Muscle of leg (tissue), 16 donors: ENCODE measurements around the gene SLC17A3. TPM values are rescaled to one million over a fixed set of nuclear protein-coding genes. Genes with fewer than 3 reads are reported as not detected.

Source experiments
- DNase-seq: peaks from one replicate; pipeline ENCODE4 v3.0.0; 2013
- H3K27ac ChIP-seq: one replicate; pipeline ENCODE4 v1.5.1; 2013; ENCODE audit warnings: mild to moderate bottlenecking, low read length, control low read depth
- H3K27me3 ChIP-seq: one replicate; pipeline ENCODE4 v1.6.1; 2013; ENCODE audit warnings: low read length; ENCODE audit not compliant: control insufficient read depth, insufficient read depth
- H3K36me3 ChIP-seq: one replicate; pipeline ENCODE4 v1.6.1; 2013; ENCODE audit warnings: low read length; ENCODE audit not compliant: control insufficient read depth, insufficient read depth
- H3K4me1 ChIP-seq: one replicate; pipeline ENCODE4 v1.6.1; 2013; ENCODE audit warnings: low read length; ENCODE audit not compliant: control insufficient read depth, insufficient read depth
- H3K4me3 ChIP-seq: one replicate; pipeline ENCODE4 v1.5.1; 2013; ENCODE audit warnings: low read length, control low read depth
- H3K9me3 ChIP-seq: replicated peaks from 2 replicates; pipeline ENCODE4 v1.6.1; 2013; ENCODE audit warnings: low read depth, low read length; ENCODE audit not compliant: control insufficient read depth
- WGBS: methylation state at CpG from one replicate; pipeline ENCODE4 v1.1.5; 2013; ENCODE audit warnings: missing lambda C conversion rate; ENCODE audit not compliant: insufficient coverage; 5-methylcytosine and 5-hydroxymethylcytosine counted together
- long read RNA-seq, 11 donors: transcript quantifications; one replicate each; lab custom pipeline, GENCODE V29; 2026
- polyA plus RNA-seq, 8 donors: library from polyadenylated mRNA; unstranded; fragments of 120-200 nt; gene quantifications; one replicate each; pipeline versions ENCODE4 v1.2.1 to v1.2.3, GENCODE V29; 2013; ENCODE audit warnings: inconsistent platforms in 1 of 8, low replicate concordance in 1 of 8; ENCODE audit not compliant: insufficient read length in 8 of 8, insufficient read depth in 1 of 8
- total RNA-seq: library from RNA; stranded (reverse); fragments of 120-200 nt; gene quantifications from one replicate; pipeline ENCODE4 v1.2.4, GENCODE V29; 2013

Gene SLC17A3
- not detected for total RNA-seq
- polyA plus RNA-seq: under 1 TPM in 2 of 8 donors, not detected in 6; 0.16 to 0.69 TPM
- long read RNA-seq, donor 1: 0 reads
- long read RNA-seq, donor 2: 0 reads
- long read RNA-seq, donor 3: 0 reads
- long read RNA-seq, donor 4: 0 reads
- long read RNA-seq, donor 5: 0 reads
- long read RNA-seq, donor 6: 0 reads
- long read RNA-seq, donor 7: 0 reads
- long read RNA-seq, donor 8: 0 reads
- long read RNA-seq, donor 9: 0 reads
- long read RNA-seq, donor 10: 0 reads
- long read RNA-seq, donor 11: 0 reads

GRCh38 chr6:25874118-25874517 lies at the start of gene SLC17A3:
TSS of gene SLC17A3 (minus strand) at chr6:25874243. CDS start at chr6:25868387, 5,856 bp downstream.
- Histone ChIP-seq H3K27me3 (no peaks in the 10 kb centered on the region), H3K36me3 (no peaks in the 10 kb centered on the region), H3K27ac (no peak within 1 kb of the TSS), H3K4me1 (no peaks in the 10 kb centered on the region), H3K9me3 (no peaks in the 10 kb centered on the region), H3K4me3 (no peak within 1 kb of the TSS)
- 100% methylated on average over 2 of the region's 3 CpGs for WGBS
- no peak for DNase-seq

- WGBS: 100% methylated on average over 1 of the region's 2 CpGs
- Histone ChIP-seq H3K27ac (no peak overlapping the region), H3K9me3 (no peaks in the 10 kb centered on the region), H3K36me3 (no peaks in the 10 kb centered on the region), H3K27me3 (no peaks in the 10 kb centered on the region), H3K4me1 (no peaks in the 10 kb centered on the region), H3K4me3 (no peak overlapping the region)
- DNase-seq: peak; percentile 56
Observed at GRCh38 chr6:25922301-25922700, 48.3 kb upstream of the SLC17A3 start.

- H3K4me3 ChIP-seq: no peak overlapping the region
- H3K9me3 ChIP-seq: no peaks in the 10 kb centered on the region
- no peak overlapping the region for H3K27ac ChIP-seq
- H3K4me1 ChIP-seq: no peaks in the 10 kb centered on the region
- no peak for DNase-seq
- no peaks in the 10 kb centered on the region for H3K36me3 ChIP-seq
- H3K27me3 ChIP-seq: no peaks in the 10 kb centered on the region
Observed at GRCh38 chr6:25921525-25922203, 47.6 kb upstream of the SLC17A3 start.

- H3K27ac ChIP-seq: no peak overlapping the region
- WGBS: 68% methylated on average over 2 of the region's 5 CpGs
- no peak overlapping the region for H3K4me3 ChIP-seq
- no peaks in the 10 kb centered on the region for H3K4me1 ChIP-seq
- H3K36me3 ChIP-seq: no peaks in the 10 kb centered on the region
- no peaks in the 10 kb centered on the region for H3K27me3 ChIP-seq
- no peaks in the 10 kb centered on the region for H3K9me3 ChIP-seq
- no peak for DNase-seq
Observed at GRCh38 chr6:25919657-25920056, 45.6 kb upstream of the SLC17A3 start.

GRCh38 chr6:25918083-25918683 lies 44.1 kb upstream of the SLC17A3 start:
- Histone ChIP-seq H3K27ac (no peak overlapping the region), H3K36me3 (no peaks in the 10 kb centered on the region), H3K4me3 (no peak overlapping the region), H3K4me1 (no peaks in the 10 kb centered on the region), H3K27me3 (no peaks in the 10 kb centered on the region), H3K9me3 (no peaks in the 10 kb centered on the region)
- no CpG with 5 or more reads among the region's 5 CpGs for WGBS
- DNase-seq: no peak

- Histone ChIP-seq H3K4me1 (no peaks in the 10 kb centered on the region), H3K9me3 (no peaks in the 10 kb centered on the region), H3K4me3 (no peak overlapping the region), H3K36me3 (no peaks in the 10 kb centered on the region), H3K27me3 (no peaks in the 10 kb centered on the region), H3K27ac (no peak overlapping the region)
- WGBS: 100% methylated on average over 2 of the region's 7 CpGs
- no peak for DNase-seq
Observed at GRCh38 chr6:25916789-25917490, 42.9 kb upstream of the SLC17A3 start.

- Histone ChIP-seq H3K27ac (no peak overlapping the region), H3K4me1 (no peaks in the 10 kb centered on the region), H3K27me3 (no peaks in the 10 kb centered on the region), H3K9me3 (no peaks in the 10 kb centered on the region), H3K4me3 (no peak overlapping the region), H3K36me3 (no peaks in the 10 kb centered on the region)
- DNase-seq: no peak
- WGBS: 70% methylated on average over 1 of the region's 3 CpGs
Observed at GRCh38 chr6:25916330-25916729, 42.3 kb upstream of the SLC17A3 start.

- no peak for DNase-seq
- 40% methylated on average over 1 of the region's 3 CpGs for WGBS
- no peak overlapping the region for H3K4me3 ChIP-seq
- H3K27me3 ChIP-seq: no peaks in the 10 kb centered on the region
- H3K36me3 ChIP-seq: no peaks in the 10 kb centered on the region
- H3K27ac ChIP-seq: no peak overlapping the region
- no peaks in the 10 kb centered on the region for H3K9me3 ChIP-seq
- no peaks in the 10 kb centered on the region for H3K4me1 ChIP-seq
Observed at GRCh38 chr6:25913741-25914140, 39.7 kb upstream of the SLC17A3 start.

GRCh38 chr6:25911351-25911750 lies 37.3 kb upstream of the SLC17A3 start:
- DNase-seq: no peak
- WGBS: no CpG with 5 or more reads among the region's 4 CpGs
- no peaks in the 10 kb centered on the region for H3K27me3 ChIP-seq

GRCh38 chr6:25907475-25908014 lies 33.5 kb upstream of the SLC17A3 start:
- no CpG with 5 or more reads among the region's 1 CpG for WGBS
- Histone ChIP-seq H3K4me1 (no peaks in the 10 kb centered on the region), H3K4me3 (no peak overlapping the region), H3K27ac (no peak overlapping the region), H3K9me3 (no peaks in the 10 kb centered on the region), H3K27me3 (no peaks in the 10 kb centered on the region), H3K36me3 (no peaks in the 10 kb centered on the region)
- no peak for DNase-seq

More at GRCh38 chr6:25911351-25911750, 37.3 kb upstream of the SLC17A3 start:
- H3K27ac ChIP-seq: no peak overlapping the region
- H3K9me3 ChIP-seq: no peaks in the 10 kb centered on the region
- no peaks in the 10 kb centered on the region for H3K4me1 ChIP-seq
- H3K4me3 ChIP-seq: no peak overlapping the region
- no peaks in the 10 kb centered on the region for H3K36me3 ChIP-seq
